Measurements from ENCODE around the gene KAT14. TPM values are rescaled to one million over a fixed set of nuclear protein-coding genes. Genes with fewer than 3 reads are reported as not detected.
A peak's percentile ranks its signal among the peaks of the same experiment; 100 is the strongest.

The KAT14 gene
- total and polyA plus RNA-seq, 11 donors, result 4.6 to 12.3 (median 9.8) TPM

DNA sequence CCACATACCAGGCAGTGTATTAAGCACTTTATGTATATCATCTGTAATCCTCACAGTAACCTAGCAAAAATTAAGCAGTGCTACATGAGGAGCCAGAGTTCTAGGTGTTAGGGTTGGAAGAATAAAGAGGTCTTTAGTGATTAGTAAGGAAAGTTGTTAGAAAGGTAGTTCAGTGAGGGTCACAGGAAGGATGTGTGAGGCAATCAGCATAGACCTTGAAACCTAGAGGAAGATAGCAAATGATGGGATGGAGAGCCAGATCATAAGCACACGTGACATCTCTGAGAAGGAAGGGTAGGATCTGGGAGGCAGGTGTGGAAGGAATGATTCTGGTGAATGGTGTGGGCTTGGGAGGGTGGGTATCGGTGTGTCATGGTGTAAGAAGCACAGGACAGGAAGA, 2.2 kb downstream of the KAT14 start:
- intact Hi-C loops (cut with DNase I), result loop anchor here in 9 of 10 donors (5.0 to 10.0 kb wide), 4 partner anchors 135 to 635 kb away; partner anchors contain the start of gene ZNF133 (in 7 of the 9)
- H3K27ac ChIP-seq, result no peak overlapping the region
- peaks cover 0 to 27% (median 24%) of the 10 kb centered on the region in 9 donors for H3K36me3 ChIP-seq
- H3K27me3 ChIP-seq, result no peaks in the 10 kb centered on the region
- TF ChIP-seq, protein P1, sequence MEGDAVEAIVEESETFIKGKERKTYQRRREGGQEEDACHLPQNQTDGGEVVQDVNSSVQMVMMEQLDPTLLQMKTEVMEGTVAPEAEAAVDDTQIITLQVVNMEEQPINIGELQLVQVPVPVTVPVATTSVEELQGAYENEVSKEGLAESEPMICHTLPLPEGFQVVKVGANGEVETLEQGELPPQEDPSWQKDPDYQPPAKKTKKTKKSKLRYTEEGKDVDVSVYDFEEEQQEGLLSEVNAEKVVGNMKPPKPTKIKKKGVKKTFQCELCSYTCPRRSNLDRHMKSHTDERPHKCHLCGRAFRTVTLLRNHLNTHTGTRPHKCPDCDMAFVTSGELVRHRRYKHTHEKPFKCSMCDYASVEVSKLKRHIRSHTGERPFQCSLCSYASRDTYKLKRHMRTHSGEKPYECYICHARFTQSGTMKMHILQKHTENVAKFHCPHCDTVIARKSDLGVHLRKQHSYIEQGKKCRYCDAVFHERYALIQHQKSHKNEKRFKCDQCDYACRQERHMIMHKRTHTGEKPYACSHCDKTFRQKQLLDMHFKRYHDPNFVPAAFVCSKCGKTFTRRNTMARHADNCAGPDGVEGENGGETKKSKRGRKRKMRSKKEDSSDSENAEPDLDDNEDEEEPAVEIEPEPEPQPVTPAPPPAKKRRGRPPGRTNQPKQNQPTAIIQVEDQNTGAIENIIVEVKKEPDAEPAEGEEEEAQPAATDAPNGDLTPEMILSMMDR (IDR thresholded peaks at IDR 0.05), result no peak
- TF ChIP-seq POLR2A (IDR thresholded peaks at IDR 0.05), result no peak
- 71 to 89% (median 79%) methylated on average over 2 of the region's 2 CpGs for WGBS, 4 donors
- no peaks in the 10 kb centered on the region for H3K9me3 ChIP-seq
- H3K4me1 ChIP-seq, result peaks cover 0 to 24% (median 17%) of the 10 kb centered on the region in 12 donors
- no peak for ATAC-seq
- DNase-seq, result no peak
- H3K4me3 ChIP-seq, result no peak overlapping the region

DNA sequence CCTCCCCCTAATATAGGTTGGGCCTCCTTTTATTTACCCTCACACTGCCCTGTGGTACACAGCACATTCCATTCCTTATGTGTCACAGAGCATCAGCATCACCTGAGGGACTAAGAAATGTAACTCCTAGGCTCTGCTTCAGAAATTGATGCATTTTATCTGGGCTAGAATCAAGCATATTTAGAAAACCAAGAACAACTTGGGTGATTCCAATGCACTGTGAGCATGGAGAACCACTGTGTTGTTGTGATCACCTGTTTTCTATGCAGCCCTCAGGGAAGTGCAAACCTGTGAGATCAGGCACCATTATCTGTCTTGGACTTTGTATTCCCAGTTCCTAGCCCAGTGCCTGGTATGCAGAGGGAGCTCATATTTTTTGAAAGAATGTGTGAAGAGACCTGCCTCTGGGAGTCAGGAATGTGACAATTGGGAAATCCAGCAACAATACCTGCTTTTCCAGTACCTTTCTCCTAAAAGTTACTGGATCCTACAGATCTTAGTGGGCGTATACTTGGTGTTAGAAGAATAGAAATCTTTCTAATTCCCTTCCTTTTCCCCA, 7.0 kb downstream of the KAT14 start:
- H3K4me1 ChIP-seq, result peaks cover 0 to 10% (median 3%) of the 10 kb centered on the region in 12 donors
- no peaks in the 10 kb centered on the region for H3K27me3 ChIP-seq
- 95 to 100% (median 100%) methylated on average over 1 of the region's 1 CpG for WGBS, 4 donors
- DNase-seq (no peak), ATAC-seq (no peak)
- H3K27ac ChIP-seq, result no peak overlapping the region
- H3K36me3 ChIP-seq, result peaks cover 0 to 65% (median 36%) of the 10 kb centered on the region in 9 donors
- intact Hi-C loops (cut with DNase I), result no loop called here
- TF ChIP-seq, protein P1 (IDR thresholded peaks at IDR 0.05), result no peak
- no peak for TF ChIP-seq POLR2A (IDR thresholded peaks at IDR 0.05)
- no peak overlapping the region for H3K4me3 ChIP-seq
- H3K9me3 ChIP-seq, result no peaks in the 10 kb centered on the region

GRCh38 chr20:18154342-18154741, 16.7 kb downstream of the KAT14 start:
- H3K27ac ChIP-seq, result no peak overlapping the region
- TF ChIP-seq POLR2A (IDR thresholded peaks at IDR 0.05), result no peak
- TF ChIP-seq, protein P1 (IDR thresholded peaks at IDR 0.05), result no peak
- H3K36me3 ChIP-seq, result peaks cover 0 to 75% (median 61%) of the 10 kb centered on the region in 9 donors
- intact Hi-C loops (cut with DNase I), result no loop called here
- H3K9me3 ChIP-seq, result no peaks in the 10 kb centered on the region
- DNase-seq, result no peak
- no peaks in the 10 kb centered on the region for H3K4me1 ChIP-seq
- H3K4me3 ChIP-seq, result no peak overlapping the region
- WGBS, 4 donors, result 89 to 95% (median 94%) methylated on average over 9 of the region's 9 CpGs
- no peaks in the 10 kb centered on the region for H3K27me3 ChIP-seq
- ATAC-seq, result peak in 1 of 4 donors; percentile 37

DNA sequence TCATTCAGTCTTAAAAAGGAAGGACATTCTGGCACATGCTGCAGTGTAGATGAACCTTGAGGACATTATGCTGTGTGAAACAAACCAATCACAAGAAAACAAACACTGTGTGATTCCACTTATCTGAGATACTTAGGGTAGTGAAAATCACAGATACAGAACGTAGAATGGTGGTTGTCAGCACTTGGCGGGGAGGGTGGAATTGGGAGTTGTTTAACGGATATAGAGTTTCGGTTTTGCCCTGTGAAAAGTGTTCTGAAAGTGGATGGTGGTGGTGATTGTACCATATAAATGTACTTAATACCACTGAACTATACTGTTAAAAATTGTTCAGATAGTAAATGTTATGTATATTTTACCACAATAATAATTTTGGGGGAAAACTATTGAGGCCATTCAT, 18.4 kb downstream of the KAT14 start:
- no peaks in the 10 kb centered on the region for H3K27me3 ChIP-seq
- TF ChIP-seq, protein P1 (IDR thresholded peaks at IDR 0.05), result no peak
- TF ChIP-seq POLR2A (IDR thresholded peaks at IDR 0.05), result no peak
- H3K4me3 ChIP-seq, result no peak overlapping the region
- 94 to 98% (median 95%) methylated on average over 4 of the region's 4 CpGs for WGBS, 4 donors
- ATAC-seq, result no peak
- H3K9me3 ChIP-seq, result no peaks in the 10 kb centered on the region
- H3K4me1 ChIP-seq, result no peaks in the 10 kb centered on the region
- intact Hi-C loops (cut with DNase I), result no loop called here
- peaks cover 0 to 76% (median 65%) of the 10 kb centered on the region in 9 donors for H3K36me3 ChIP-seq
- no peak overlapping the region for H3K27ac ChIP-seq
- no peak for DNase-seq

Measured in heart left ventricle (tissue), 16 donors.